HepG2 (cell line): ENCODE measurements around the gene PNKD. TPM values are rescaled to one million over a fixed set of nuclear protein-coding genes. Genes with fewer than 3 reads are reported as not detected.
A peak's percentile ranks its signal among the peaks of the same experiment; 100 is the strongest.

Experiments used
- CBX2 ChIP-seq, 2 experiments: fragments of 200-600 bp in 1 of 2; sonication (generic); formaldehyde crosslinking in 1 of 2; IDR thresholded peaks; 2 replicates each; pipeline versions ENCODE4 v1.7.0 to v1.8.1; 2018 to 2022; ENCODE audit warnings: low read depth in 2 of 2, low read length in 1 of 2, mild to moderate bottlenecking in 1 of 2, missing genetic modification reagents in 1 of 2
- CREB1 ChIP-seq, 2 experiments: fragments of 450-650 bp in 1 of 2; IDR thresholded peaks; 2 replicates each; pipeline ENCODE4 v1.6.1; 2016 to 2017; ENCODE audit warnings: control low read depth in 1 of 2, mild to moderate bottlenecking in 1 of 2, missing compliant biosample characterization in 1 of 2, missing genetic modification characterization in 1 of 2
- NR3C1 ChIP-seq: sonication (generic); formaldehyde crosslinking; IDR thresholded peaks from 2 replicates; pipeline ENCODE4 v1.4.0; 2020; ENCODE audit warnings: missing genetic modification reagents
- PTBP1 ChIP-seq: fragments of 200-400 bp; formaldehyde crosslinking; IDR thresholded peaks from 2 replicates; pipeline ENCODE4 v1.6.1; 2018; ENCODE audit warnings: low read length, low read depth; ENCODE audit not compliant: poor library complexity, severe bottlenecking
- RNF2 ChIP-seq: fragments of 450-650 bp; conservative IDR thresholded peaks from 2 replicates; pipeline ENCODE4 v1.6.1; 2016; ENCODE audit warnings: low read depth
- SYNCRIP ChIP-seq: fragments of 200-400 bp; formaldehyde crosslinking; IDR thresholded peaks from 2 replicates; pipeline ENCODE4 v1.6.1; 2018; ENCODE audit warnings: mild to moderate bottlenecking, low read depth, low read length; ENCODE audit not compliant: insufficient read depth
- TOE1 ChIP-seq: sonication (generic); formaldehyde crosslinking; IDR thresholded peaks from 2 replicates; pipeline ENCODE4 v1.4.0; 2020; ENCODE audit warnings: mild to moderate bottlenecking, missing genetic modification reagents
- ZC3H4 ChIP-seq: sonication (generic); formaldehyde crosslinking; IDR thresholded peaks from 2 replicates; pipeline ENCODE4 v1.4.0; 2020; ENCODE audit warnings: missing genetic modification reagents, borderline replicate concordance
- ZFX ChIP-seq: sonication (generic); formaldehyde crosslinking; IDR thresholded peaks from 2 replicates; pipeline ENCODE4 v1.4.0; 2020; ENCODE audit warnings: mild to moderate bottlenecking, low read depth, missing genetic modification reagents, moderate library complexity
- ZNF501 ChIP-seq: sonication (generic); formaldehyde crosslinking; IDR thresholded peaks from 2 replicates; pipeline ENCODE4 v1.5.1; 2020; ENCODE audit warnings: mild to moderate bottlenecking, moderate library complexity, missing genetic modification reagents
- ZNF619 ChIP-seq: sonication (generic); formaldehyde crosslinking; IDR thresholded peaks from 2 replicates; pipeline ENCODE4 v1.4.0; 2020; ENCODE audit warnings: mild to moderate bottlenecking, missing genetic modification reagents
- ZNF660 ChIP-seq: sonication (generic); formaldehyde crosslinking; IDR thresholded peaks from 2 replicates; pipeline ENCODE4 v1.5.1; 2020; ENCODE audit warnings: mild to moderate bottlenecking, low read depth, missing genetic modification reagents, borderline replicate concordance
- ZNF781 ChIP-seq: sonication (generic); formaldehyde crosslinking; IDR thresholded peaks from 2 replicates; pipeline ENCODE4 v1.5.1; 2020; ENCODE audit warnings: borderline replicate concordance, mild to moderate bottlenecking, missing genetic modification reagents; ENCODE audit errors: not compliant biosample characterization
- ZNF782 ChIP-seq: sonication (generic); formaldehyde crosslinking; IDR thresholded peaks from 2 replicates; pipeline ENCODE4 v1.4.0; 2020; ENCODE audit warnings: missing genetic modification reagents, mild to moderate bottlenecking, borderline replicate concordance
- ZNF850 ChIP-seq: sonication (generic); formaldehyde crosslinking; conservative IDR thresholded peaks from 2 replicates; pipeline ENCODE4 v1.9.0; 2021; ENCODE audit warnings: mild to moderate bottlenecking, missing genetic modification reagents
- ZNF879 ChIP-seq: sonication (generic); formaldehyde crosslinking; IDR thresholded peaks from 2 replicates; pipeline ENCODE4 v1.8.1; 2023; ENCODE audit warnings: missing genetic modification reagents
- polyA plus RNA-seq, 8 experiments: library from polyadenylated mRNA; depleted of rRNA in 3 of 8; stranded (reverse) in 7 of 8; unstranded in 1 of 8; fragments of >200 nt; fragmentation: Illumina TruSeq in 4 of 8; extraction: Trizol in 4 of 8; gene quantifications; 2 replicates each; pipeline versions ENCODE4 v1.2.1 to v1.2.3, GENCODE V29; 2011 to 2016; ENCODE audit warnings: low read depth in 4 of 8, missing spikeins in 1 of 8, mixed read lengths in 1 of 8; ENCODE audit not compliant: insufficient read depth in 1 of 8
- total RNA-seq, 5 experiments: library from RNA; depleted of rRNA; stranded (reverse); fragments of >200 nt; fragmentation: Illumina TruSeq; extraction: Trizol; gene quantifications; 2 replicates each; pipeline ENCODE4 v1.2.3, GENCODE V29; 2016; ENCODE audit warnings: low read depth in 1 of 5
- TF ChIP-seq, protein P1 (sequence below): sonication (generic); formaldehyde crosslinking; IDR thresholded peaks from 2 replicates; pipeline ENCODE4 v1.5.0; 2020; ENCODE audit warnings: missing genetic modification reagents
- TF ChIP-seq, protein P2 (sequence below): sonication (generic); formaldehyde crosslinking; IDR thresholded peaks from 2 replicates; pipeline ENCODE4 v1.5.1; 2020; ENCODE audit warnings: mild to moderate bottlenecking, missing genetic modification reagents, borderline replicate concordance
- TF ChIP-seq, protein P3 (sequence below): sonication (generic); formaldehyde crosslinking; IDR thresholded peaks from 2 replicates; pipeline ENCODE4 v1.4.0; 2020; ENCODE audit warnings: missing genetic modification reagents, borderline replicate concordance

Gene PNKD
- total and polyA plus RNA-seq, 2 of the 13 experiments (the other 11 are each of a cell fraction or from before 2014, with no cell fraction given) = 55.9 to 80.4 TPM

DNA sequence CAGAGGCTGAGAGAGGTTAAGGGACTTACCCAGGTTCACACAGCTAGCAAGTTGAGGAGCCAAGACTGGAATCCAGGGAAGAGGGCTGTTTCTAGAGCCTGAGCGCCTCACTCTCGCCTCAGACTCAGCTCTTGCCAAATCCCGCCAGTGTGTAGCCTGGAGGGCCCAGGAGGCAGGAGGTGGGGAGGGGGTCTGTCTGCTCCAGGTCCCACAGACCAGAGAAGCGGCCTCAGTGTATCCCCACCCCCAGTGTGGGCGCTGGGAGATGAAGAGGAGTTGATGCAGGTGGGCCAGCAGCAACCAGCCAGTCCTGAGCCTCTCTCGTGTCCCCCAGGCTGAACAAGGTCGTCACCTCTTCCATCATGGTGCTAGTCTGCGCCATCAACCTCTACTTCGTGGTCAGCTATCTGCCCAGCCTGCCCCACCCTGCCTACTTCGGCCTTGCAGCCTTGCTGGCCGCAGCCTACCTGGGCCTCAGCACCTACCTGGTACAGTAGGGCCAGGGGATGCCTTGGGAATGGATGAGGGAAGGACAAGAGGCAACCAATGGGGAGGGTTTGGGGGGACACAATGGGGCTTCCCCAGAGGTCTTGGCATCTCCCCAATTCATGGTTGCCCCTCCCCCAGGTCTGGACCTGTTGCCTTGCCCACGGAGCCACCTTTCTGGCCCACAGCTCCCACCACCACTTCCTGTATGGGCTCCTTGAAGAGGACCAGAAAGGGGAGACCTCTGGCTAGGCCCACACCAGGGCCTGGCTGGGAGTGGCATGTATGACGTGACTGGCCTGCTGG, 124.2 kb downstream of the PNKD start (continued):
- TF ChIP-seq, protein P1, sequence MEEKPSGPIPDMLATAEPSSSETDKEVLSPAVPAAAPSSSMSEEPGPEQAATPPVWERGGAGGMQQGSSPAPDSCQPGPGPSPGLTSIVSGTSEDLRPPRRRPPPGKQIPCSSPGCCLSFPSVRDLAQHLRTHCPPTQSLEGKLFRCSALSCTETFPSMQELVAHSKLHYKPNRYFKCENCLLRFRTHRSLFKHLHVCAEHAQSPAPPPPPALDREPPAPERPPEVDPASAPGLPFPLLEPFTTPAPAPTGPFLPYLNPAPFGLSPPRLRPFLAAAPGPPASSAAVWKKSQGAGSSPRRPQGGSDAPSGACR (CRISPR knock-in tag) = peak; percentile 71
- 0 out of 2 replicates have a peak, but pooled peaks have one; percentile 34 for TF ChIP-seq ZNF501 (CRISPR knock-in tag)
- no peak for TF ChIP-seq ZFX (CRISPR knock-in tag)
- TF ChIP-seq ZNF619 (CRISPR knock-in tag) = 0 out of 2 replicates have a peak, but pooled peaks have one; percentile 57
- no peak for TF ChIP-seq PTBP1
- TF ChIP-seq, protein P2, sequence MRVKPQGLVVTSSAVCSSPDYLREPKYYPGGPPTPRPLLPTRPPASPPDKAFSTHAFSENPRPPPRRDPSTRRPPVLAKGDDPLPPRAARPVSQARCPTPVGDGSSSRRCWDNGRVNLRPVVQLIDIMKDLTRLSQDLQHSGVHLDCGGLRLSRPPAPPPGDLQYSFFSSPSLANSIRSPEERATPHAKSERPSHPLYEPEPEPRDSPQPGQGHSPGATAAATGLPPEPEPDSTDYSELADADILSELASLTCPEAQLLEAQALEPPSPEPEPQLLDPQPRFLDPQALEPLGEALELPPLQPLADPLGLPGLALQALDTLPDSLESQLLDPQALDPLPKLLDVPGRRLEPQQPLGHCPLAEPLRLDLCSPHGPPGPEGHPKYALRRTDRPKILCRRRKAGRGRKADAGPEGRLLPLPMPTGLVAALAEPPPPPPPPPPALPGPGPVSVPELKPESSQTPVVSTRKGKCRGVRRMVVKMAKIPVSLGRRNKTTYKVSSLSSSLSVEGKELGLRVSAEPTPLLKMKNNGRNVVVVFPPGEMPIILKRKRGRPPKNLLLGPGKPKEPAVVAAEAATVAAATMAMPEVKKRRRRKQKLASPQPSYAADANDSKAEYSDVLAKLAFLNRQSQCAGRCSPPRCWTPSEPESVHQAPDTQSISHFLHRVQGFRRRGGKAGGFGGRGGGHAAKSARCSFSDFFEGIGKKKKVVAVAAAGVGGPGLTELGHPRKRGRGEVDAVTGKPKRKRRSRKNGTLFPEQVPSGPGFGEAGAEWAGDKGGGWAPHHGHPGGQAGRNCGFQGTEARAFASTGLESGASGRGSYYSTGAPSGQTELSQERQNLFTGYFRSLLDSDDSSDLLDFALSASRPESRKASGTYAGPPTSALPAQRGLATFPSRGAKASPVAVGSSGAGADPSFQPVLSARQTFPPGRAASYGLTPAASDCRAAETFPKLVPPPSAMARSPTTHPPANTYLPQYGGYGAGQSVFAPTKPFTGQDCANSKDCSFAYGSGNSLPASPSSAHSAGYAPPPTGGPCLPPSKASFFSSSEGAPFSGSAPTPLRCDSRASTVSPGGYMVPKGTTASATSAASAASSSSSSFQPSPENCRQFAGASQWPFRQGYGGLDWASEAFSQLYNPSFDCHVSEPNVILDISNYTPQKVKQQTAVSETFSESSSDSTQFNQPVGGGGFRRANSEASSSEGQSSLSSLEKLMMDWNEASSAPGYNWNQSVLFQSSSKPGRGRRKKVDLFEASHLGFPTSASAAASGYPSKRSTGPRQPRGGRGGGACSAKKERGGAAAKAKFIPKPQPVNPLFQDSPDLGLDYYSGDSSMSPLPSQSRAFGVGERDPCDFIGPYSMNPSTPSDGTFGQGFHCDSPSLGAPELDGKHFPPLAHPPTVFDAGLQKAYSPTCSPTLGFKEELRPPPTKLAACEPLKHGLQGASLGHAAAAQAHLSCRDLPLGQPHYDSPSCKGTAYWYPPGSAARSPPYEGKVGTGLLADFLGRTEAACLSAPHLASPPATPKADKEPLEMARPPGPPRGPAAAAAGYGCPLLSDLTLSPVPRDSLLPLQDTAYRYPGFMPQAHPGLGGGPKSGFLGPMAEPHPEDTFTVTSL = no peak
- no peak for TF ChIP-seq CBX2 (IDR thresholded peaks at IDR 0.05; ENCODE audit: low read depth, low read length)
- TF ChIP-seq CBX2 (CRISPR knock-in tag; IDR thresholded peaks at IDR 0.05; ENCODE audit: low read depth) = no peak
- TF ChIP-seq NR3C1 (CRISPR knock-in tag) = no peak
- TF ChIP-seq ZNF660 (CRISPR knock-in tag) = no peak
- TF ChIP-seq CREB1 (IDR thresholded peaks at IDR 0.05) = 0 out of 2 replicates have a peak, but pooled peaks have one; percentile 11
- no peak for TF ChIP-seq CREB1 (CRISPR knock-in tag; IDR thresholded peaks at IDR 0.05)
- TF ChIP-seq RNF2 = no peak
- no peak for TF ChIP-seq ZNF850 (CRISPR knock-in tag)
- TF ChIP-seq ZNF782 (CRISPR knock-in tag) = peak; percentile 70; the same call in 1 of the 2 replicates
- no peak for TF ChIP-seq ZC3H4 (CRISPR knock-in tag)
- TF ChIP-seq ZNF879 = no peak
- no peak for TF ChIP-seq TOE1 (CRISPR knock-in tag)
- TF ChIP-seq SYNCRIP = no peak
- TF ChIP-seq, protein P3, sequence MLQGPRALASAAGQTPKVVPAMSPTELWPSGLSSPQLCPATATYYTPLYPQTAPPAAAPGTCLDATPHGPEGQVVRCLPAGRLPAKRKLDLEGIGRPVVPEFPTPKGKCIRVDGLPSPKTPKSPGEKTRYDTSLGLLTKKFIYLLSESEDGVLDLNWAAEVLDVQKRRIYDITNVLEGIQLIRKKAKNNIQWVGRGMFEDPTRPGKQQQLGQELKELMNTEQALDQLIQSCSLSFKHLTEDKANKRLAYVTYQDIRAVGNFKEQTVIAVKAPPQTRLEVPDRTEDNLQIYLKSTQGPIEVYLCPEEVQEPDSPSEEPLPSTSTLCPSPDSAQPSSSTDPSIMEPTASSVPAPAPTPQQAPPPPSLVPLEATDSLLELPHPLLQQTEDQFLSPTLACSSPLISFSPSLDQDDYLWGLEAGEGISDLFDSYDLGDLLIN = no peak
- no peak for TF ChIP-seq ZNF781 (CRISPR knock-in tag)
